NCI-H128 (cell line): ENCODE data around the gene SOD2.
"Not testable (repeated sequence)": the region's sequence is repeated elsewhere in the genome, so short reads cannot be mapped to it uniquely, and the experiment has no call there.

ENCODE experiments used
- DNase-seq: peaks from one replicate; lab custom pipeline; 2025; ENCODE audit not compliant: unreplicated experiment; lab: John Stamatoyannopoulos, UW

Gene SOD2

GRCh38 chr6:159716247-159717096, 23.4 kb upstream of the SOD2 start:
- DNase-seq: no peak

GRCh38 chr6:159715605-159716004, 22.6 kb upstream of the SOD2 start:
- DNase-seq: no peak

- no peak for DNase-seq
Observed at GRCh38 chr6:159715166-159715565, 22.1 kb upstream of the SOD2 start.

- no peak for DNase-seq
Observed at GRCh38 chr6:159714404-159714803, 21.4 kb upstream of the SOD2 start.

- no peak for DNase-seq
Observed at GRCh38 chr6:159713984-159714383, 20.9 kb upstream of the SOD2 start.

- not testable (repeated sequence) for DNase-seq
Observed at GRCh38 chr6:159712389-159712788, 19.3 kb upstream of the SOD2 start.

GRCh38 chr6:159710603-159711002, 17.6 kb upstream of the SOD2 start:
- not testable (repeated sequence) for DNase-seq

- no peak for DNase-seq
Observed at GRCh38 chr6:159701413-159701999, 8.5 kb upstream of the SOD2 start.

- DNase-seq: no peak
Observed at GRCh38 chr6:159700970-159701369, 7.9 kb upstream of the SOD2 start.

GRCh38 chr6:159695984-159696383, 2.9 kb upstream of the SOD2 start:
- no peak for DNase-seq

- no peak for DNase-seq
Observed at GRCh38 chr6:159693894-159694545, 979 bp upstream of the SOD2 start.

GRCh38 chr6:159692303-159693127, 526 bp downstream of the SOD2 start:
- DNase-seq: no peak

- no peak for DNase-seq
Observed at GRCh38 chr6:159691963-159692287, 1.1 kb downstream of the SOD2 start.

- no peak for DNase-seq
Observed at GRCh38 chr6:159691133-159691962, 1.7 kb downstream of the SOD2 start.

- not testable (repeated sequence) for DNase-seq
Observed at GRCh38 chr6:159690135-159690534, 2.9 kb downstream of the SOD2 start.

GRCh38 chr6:159689001-159689400, 4.0 kb downstream of the SOD2 start:
- no peak for DNase-seq

GRCh38 chr6:159688266-159688905, 4.7 kb downstream of the SOD2 start:
- no peak for DNase-seq

GRCh38 chr6:159687341-159687740, 5.7 kb downstream of the SOD2 start:
- DNase-seq: no peak

GRCh38 chr6:159686703-159687102, 6.3 kb downstream of the SOD2 start:
- no peak for DNase-seq

- DNase-seq: no peak
Observed at GRCh38 chr6:159686040-159686439, 7.0 kb downstream of the SOD2 start.
